PC-9 (cell line): ENCODE results near the gene SACM1L. TPM values are rescaled to one million over a fixed set of nuclear protein-coding genes. Genes with fewer than 3 reads are reported as not detected.

Experiments used
- BruUV-seq: library from RNA; stranded (reverse); fragments of 400-500 nt; replicated peaks from 2 replicates; lab custom pipeline; 2021; lab: Mats Ljungman, UMichigan
- CTCF ChIA-PET: fragments of 300-600 bp; sonication (Branson Sonifier 250); formaldehyde crosslinking; loops from one replicate; lab custom pipeline; 2022; ENCODE audit warnings: antibody characterized with exemption; lab: Charles Lee
- POLR2A ChIA-PET: fragments of 300-600 bp; sonication (Branson Sonifier 250); formaldehyde crosslinking; loops from one replicate; lab custom pipeline; 2022; ENCODE audit warnings: antibody characterized with exemption; ENCODE audit not compliant: unreplicated experiment; lab: Charles Lee
- DNase-seq, 2 experiments: peaks; one replicate each; pipeline versions ENCODE4 v3.0.0 to v3.0.0-alpha.2; 2015 to 2022; ENCODE audit warnings: mixed read lengths in 1 of 2
- H2AFZ ChIP-seq: fragments of 200-600 bp; sonication (generic); 2 replicates; pipeline ENCODE4 v1.8.1; 2017; ENCODE audit warnings: antibody characterized with exemption
- H3F3A ChIP-seq: fragments of 200-600 bp; sonication (generic); 2 replicates; pipeline ENCODE4 v1.8.1; 2017; ENCODE audit warnings: antibody characterized with exemption, mild to moderate bottlenecking, low read depth; ENCODE audit not compliant: insufficient read depth
- H3K27ac ChIP-seq: fragments of 200-600 bp; sonication (generic); 2 replicates; pipeline ENCODE4 v1.6.1; 2016; ENCODE audit warnings: mixed run types
- H3K27me3 ChIP-seq: fragments of 200-600 bp; sonication (generic); 2 replicates; pipeline ENCODE4 v1.6.1; 2016; ENCODE audit warnings: low read depth, mixed run types; ENCODE audit not compliant: insufficient read depth
- H3K36me3 ChIP-seq: fragments of 200-600 bp; sonication (generic); 2 replicates; pipeline ENCODE4 v1.6.1; 2016; ENCODE audit warnings: low read depth, mixed run types
- H3K4me1 ChIP-seq: fragments of 200-600 bp; sonication (generic); replicated peaks from 2 replicates; pipeline ENCODE4 v1.6.1; 2016; ENCODE audit warnings: mixed run types; ENCODE audit not compliant: insufficient read depth
- H3K4me2 ChIP-seq: fragments of 200-600 bp; sonication (generic); 2 replicates; pipeline ENCODE4 v1.6.1; 2017; ENCODE audit warnings: mixed run types
- H3K4me3 ChIP-seq: fragments of 200-600 bp; sonication (generic); 2 replicates; pipeline ENCODE4 v1.6.1; 2016; ENCODE audit warnings: mixed run types
- H3K79me2 ChIP-seq: fragments of 200-600 bp; sonication (generic); 2 replicates; pipeline ENCODE4 v1.6.1; 2017; ENCODE audit warnings: low read depth, mixed run types
- H3K9me2 ChIP-seq: fragments of 200-600 bp; sonication (generic); 2 replicates; pipeline ENCODE4 v1.8.1; 2017; ENCODE audit warnings: mild to moderate bottlenecking; ENCODE audit not compliant: insufficient read depth
- H3K9me3 ChIP-seq: fragments of 200-600 bp; sonication (generic); 2 replicates; pipeline ENCODE4 v1.8.1; 2016; ENCODE audit warnings: low read depth; ENCODE audit not compliant: insufficient read depth
- H4K20me1 ChIP-seq: fragments of 200-600 bp; sonication (generic); 2 replicates; pipeline ENCODE4 v1.8.1; 2017; ENCODE audit not compliant: insufficient read depth
- EZH2 ChIP-seq: fragments of 200-600 bp; sonication (generic); IDR thresholded peaks from 2 replicates; pipeline ENCODE4 v1.8.0; 2017; ENCODE audit warnings: antibody characterized with exemption, low read depth
- intact Hi-C: fragments of 100-400 bp; cut with micrococcal nuclease; formaldehyde crosslinking; loops from one replicate; pipeline ENCODE4 v1.10.0; 2022; ENCODE audit not compliant: unreplicated experiment
- total RNA-seq: library from RNA; stranded (reverse); gene quantifications from 2 replicates; pipeline ENCODE4 v1.2.3, GENCODE V29; 2021
- TF ChIP-seq, protein P1 (sequence below): fragments of 200-600 bp; sonication (generic); conservative IDR thresholded peaks from 2 replicates; pipeline ENCODE4 v1.6.1; 2017; ENCODE audit warnings: mixed run types, antibody characterized with exemption, mild to moderate bottlenecking, moderate library complexity

SACM1L gene
- total RNA-seq, 1 experiment from 2014 or later, result 33.9 TPM

DNA sequence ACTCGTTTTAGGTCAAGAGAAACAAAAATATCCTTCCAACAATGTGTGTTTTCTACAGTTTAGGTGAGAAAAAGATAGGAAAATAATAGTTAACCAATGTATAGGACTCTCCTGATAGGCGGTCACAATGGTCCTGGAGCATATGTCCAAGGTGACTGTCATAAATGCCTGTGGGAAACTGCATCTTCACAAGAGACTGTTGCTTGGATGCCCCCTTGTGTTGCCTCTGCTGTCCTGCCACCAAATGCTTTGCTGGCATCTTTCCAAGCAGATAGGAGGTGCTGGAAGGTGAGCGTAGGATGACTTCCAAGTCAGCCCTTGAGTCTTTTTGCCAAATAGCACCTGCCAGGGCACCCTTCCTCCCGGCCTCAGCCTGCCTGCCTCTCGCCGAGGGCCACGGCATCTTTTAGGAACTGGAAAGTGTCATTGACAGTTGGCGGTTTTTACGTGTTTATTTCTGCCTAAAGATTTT is 24.1 kb upstream of the SACM1L start:
- BruUV-seq, result no TSS peak
- Histone ChIP-seq H4K20me1 (no peaks in the 10 kb centered on the region; the same call in 1 of the 2 replicates), H3K9me2 (no peaks in the 10 kb centered on the region), H3K27me3 (no peaks in the 10 kb centered on the region), H2AFZ (no peak overlapping the region), H3K36me3 (0 out of 2 replicates have a peak, but pooled peaks cover 10% of the 10 kb centered on the region), H3K4me2 (no peak overlapping the region), H3K4me3 (no peak overlapping the region), H3F3A (peaks cover 36% of the 10 kb centered on the region), H3K79me2 (peaks cover 16% of the 10 kb centered on the region), H3K9me3 (no peaks in the 10 kb centered on the region), H3K27ac (no peak overlapping the region), H3K4me1 (peaks cover 14% of the 10 kb centered on the region; the same call in 1 of the 2 replicates)
- peak in 1 of 2 experiments; percentile 46 for DNase-seq
- ChIA-PET CTCF (interaction anchor here (0.6 kb wide), 1 partner anchor 130 kb away, joined by 3 read pairs; no protein-coding TSS in a partner anchor), POLR2A (no interaction called here)
- intact Hi-C loops, result no loop called here
- no peak for TF ChIP-seq EZH2
- TF ChIP-seq, protein P1, sequence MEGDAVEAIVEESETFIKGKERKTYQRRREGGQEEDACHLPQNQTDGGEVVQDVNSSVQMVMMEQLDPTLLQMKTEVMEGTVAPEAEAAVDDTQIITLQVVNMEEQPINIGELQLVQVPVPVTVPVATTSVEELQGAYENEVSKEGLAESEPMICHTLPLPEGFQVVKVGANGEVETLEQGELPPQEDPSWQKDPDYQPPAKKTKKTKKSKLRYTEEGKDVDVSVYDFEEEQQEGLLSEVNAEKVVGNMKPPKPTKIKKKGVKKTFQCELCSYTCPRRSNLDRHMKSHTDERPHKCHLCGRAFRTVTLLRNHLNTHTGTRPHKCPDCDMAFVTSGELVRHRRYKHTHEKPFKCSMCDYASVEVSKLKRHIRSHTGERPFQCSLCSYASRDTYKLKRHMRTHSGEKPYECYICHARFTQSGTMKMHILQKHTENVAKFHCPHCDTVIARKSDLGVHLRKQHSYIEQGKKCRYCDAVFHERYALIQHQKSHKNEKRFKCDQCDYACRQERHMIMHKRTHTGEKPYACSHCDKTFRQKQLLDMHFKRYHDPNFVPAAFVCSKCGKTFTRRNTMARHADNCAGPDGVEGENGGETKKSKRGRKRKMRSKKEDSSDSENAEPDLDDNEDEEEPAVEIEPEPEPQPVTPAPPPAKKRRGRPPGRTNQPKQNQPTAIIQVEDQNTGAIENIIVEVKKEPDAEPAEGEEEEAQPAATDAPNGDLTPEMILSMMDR, result peak; percentile 56

DNA sequence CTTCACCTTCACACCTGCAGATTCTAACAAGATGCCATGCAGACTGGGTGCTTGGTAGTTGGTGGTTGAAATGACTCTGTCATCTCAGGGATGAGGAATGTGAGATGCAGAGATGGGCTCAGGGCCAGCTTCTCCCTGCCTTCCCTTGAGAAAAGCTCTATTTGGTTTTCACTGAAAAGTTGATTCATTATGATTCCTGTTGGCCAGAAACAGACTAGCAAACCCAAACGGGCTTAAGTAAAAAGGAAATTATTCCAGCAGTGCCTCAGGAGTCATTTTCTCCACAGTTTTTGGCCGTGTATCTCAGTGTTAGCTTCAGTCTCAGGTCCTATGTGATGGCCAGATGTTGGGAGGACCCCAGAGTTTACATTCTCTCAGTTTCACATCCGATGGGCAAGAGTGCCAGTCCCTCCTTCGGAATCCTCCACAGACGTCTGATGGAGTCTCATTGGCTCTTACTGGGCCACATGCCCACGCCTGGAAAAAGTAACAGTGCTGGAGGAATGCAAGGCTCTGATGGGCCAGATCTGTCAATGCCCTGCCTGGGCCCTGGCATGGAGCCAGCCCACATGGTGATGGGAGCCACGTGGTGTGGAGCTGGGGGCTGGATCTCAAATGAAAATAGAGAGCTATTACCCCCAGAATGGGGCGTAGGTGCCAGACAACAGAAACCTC is 22.3 kb upstream of the SACM1L start:
- TF ChIP-seq EZH2, result no peak
- TF ChIP-seq, protein P1, result no peak
- Histone ChIP-seq H3K27me3 (no peaks in the 10 kb centered on the region), H2AFZ (no peak overlapping the region), H3F3A (peaks cover 24% of the 10 kb centered on the region), H4K20me1 (no peaks in the 10 kb centered on the region), H3K79me2 (0 out of 2 replicates have a peak, but pooled peaks cover 2% of the 10 kb centered on the region), H3K4me1 (peaks cover 14% of the 10 kb centered on the region; the same call in 1 of the 2 replicates), H3K9me3 (no peaks in the 10 kb centered on the region), H3K9me2 (no peaks in the 10 kb centered on the region), H3K27ac (no peak overlapping the region), H3K36me3 (0 out of 2 replicates have a peak, but pooled peaks cover 10% of the 10 kb centered on the region), H3K4me2 (no peak overlapping the region), H3K4me3 (no peak overlapping the region)
- no peak for DNase-seq
- POLR2A ChIA-PET, result no interaction called here
- no TSS peak for BruUV-seq
- CTCF ChIA-PET, result no interaction called here
- intact Hi-C loops, result no loop called here

DNA sequence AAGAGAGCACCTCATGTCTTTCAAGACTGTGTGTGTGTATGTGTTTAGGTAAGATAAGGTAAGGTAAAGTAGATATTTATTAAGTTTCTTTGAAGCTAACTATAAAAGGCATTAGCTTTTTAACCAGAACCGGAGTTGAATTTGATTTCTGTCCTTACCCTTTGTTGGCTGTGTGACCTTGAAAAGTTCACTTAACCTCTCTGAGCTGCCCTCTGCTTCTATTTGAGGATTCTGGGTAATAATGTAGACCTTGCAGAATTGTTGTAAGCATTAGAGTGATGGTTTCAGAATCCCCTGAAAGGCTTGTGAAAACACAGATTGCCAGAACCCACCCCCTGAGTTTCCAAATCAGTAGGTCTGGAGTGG is 21.6 kb upstream of the SACM1L start:
- intact Hi-C loops, result no loop called here
- no peak overlapping the region for H3K4me2 ChIP-seq
- CTCF ChIA-PET, result no interaction called here

More for the DNA sequence above, 21.6 kb upstream of the SACM1L start:
- TF ChIP-seq, protein P1, result no peak
- TF ChIP-seq EZH2, result no peak
- no peaks in the 10 kb centered on the region for H3K9me2 ChIP-seq
- H3K79me2 ChIP-seq, result 0 out of 2 replicates have a peak, but pooled peaks cover 2% of the 10 kb centered on the region
- POLR2A ChIA-PET, result interaction anchor here (0.6 kb wide), 1 partner anchor 62 kb away, joined by 8 read pairs; no protein-coding TSS in a partner anchor
- no peak for DNase-seq
- no peak overlapping the region for H3K4me3 ChIP-seq
- H3K9me3 ChIP-seq, result no peaks in the 10 kb centered on the region
- peaks cover 24% of the 10 kb centered on the region for H3F3A ChIP-seq
- H3K36me3 ChIP-seq, result 0 out of 2 replicates have a peak, but pooled peaks cover 10% of the 10 kb centered on the region
- BruUV-seq, result no TSS peak
- no peaks in the 10 kb centered on the region for H3K27me3 ChIP-seq
- no peaks in the 10 kb centered on the region for H4K20me1 ChIP-seq
- no peak overlapping the region for H2AFZ ChIP-seq
- H3K4me1 ChIP-seq, result peaks cover 14% of the 10 kb centered on the region; the same call in 1 of the 2 replicates
- H3K27ac ChIP-seq, result no peak overlapping the region
